ENCODE measurements around the gene PKP1.
"Not testable (repeated sequence)": the region's sequence is repeated elsewhere in the genome, so short reads cannot be mapped to it uniquely, and the experiment has no call there.

Gene PKP1

GRCh38 chr1:201255479-201256362, 27.6 kb upstream of the PKP1 start (continued):
- no peak for TF ChIP-seq ZSCAN23 (tag by site-specific recombination; IDR thresholded peaks at IDR 0.05)

DNA sequence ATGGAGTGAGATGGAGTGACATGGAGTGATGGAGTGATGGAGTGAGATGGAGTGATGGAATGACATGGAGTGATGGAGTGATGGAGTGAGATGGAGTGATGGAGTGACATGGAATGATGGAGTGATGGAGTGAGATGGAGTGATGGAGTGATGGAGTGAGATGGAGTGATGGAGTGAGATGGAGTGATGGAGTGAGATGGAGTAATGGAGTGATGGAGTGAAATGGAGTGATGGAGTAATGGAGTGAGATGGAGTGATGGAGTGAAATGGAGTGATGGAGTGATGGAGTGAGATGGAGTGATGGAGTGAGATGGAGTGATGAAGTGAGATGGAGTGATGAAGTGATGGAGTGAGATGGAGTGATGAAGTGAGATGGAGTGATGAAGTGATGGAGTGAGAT, 25.2 kb upstream of the PKP1 start:
- H3K4me1 ChIP-seq (ENCODE audit: control insufficient read depth, insufficient read depth, low read length); H3K36me3 ChIP-seq (ENCODE audit: control insufficient read depth in 2 of 2, insufficient read depth in 1 of 2, low read length in 2 of 2); H3K4me3 ChIP-seq (ENCODE audit: low read depth, low read length); H3K9me3 ChIP-seq (ENCODE audit: control insufficient read depth, insufficient read depth, low read depth, low read length); POLR2A ChIA-PET; H3K27ac ChIP-seq (ENCODE audit: extremely low read depth, low read depth, low read length): not testable (repeated sequence)
- CTCF ChIA-PET = interaction anchor here (0.6 to 2.1 kb wide), 2 partner anchors 104 to 1057 kb away, joined by 3 to 14 read pairs; no protein-coding TSS in a partner anchor
- TF ChIP-seq ZBTB6 (tag by site-specific recombination; IDR thresholded peaks at IDR 0.05) (peak; percentile 93; the same call in 1 of the 2 replicates), ZNF600 (tag by site-specific recombination; IDR thresholded peaks at IDR 0.05) (0 out of 2 replicates have a peak, but pooled peaks have one; percentile 35), ZNF366 (tag by site-specific recombination; conservative IDR thresholded peaks at IDR 0.05) (peak; percentile 81), ZNF169 (tag by site-specific recombination; IDR thresholded peaks at IDR 0.05) (peak; percentile 97)

- Histone ChIP-seq H3K4me1 (ENCODE audit: control insufficient read depth, insufficient read depth, low read length) (no peaks in the 10 kb centered on the region), H3K4me3 (ENCODE audit: low read depth, low read length) (no peak overlapping the region), H3K36me3 (ENCODE audit: control insufficient read depth in 2 of 2, insufficient read depth in 1 of 2, low read length in 2 of 2) (no peaks in the 10 kb centered on the region), H3K9me3 (ENCODE audit: control insufficient read depth, insufficient read depth, low read depth, low read length) (no peaks in the 10 kb centered on the region), H3K27ac (ENCODE audit: extremely low read depth, low read depth, low read length) (no peak overlapping the region)
- TF ChIP-seq ZNF830 (tag by site-specific recombination; IDR thresholded peaks at IDR 0.05; ENCODE audit: low read depth) (no peak), EGR2 (tag by site-specific recombination; IDR thresholded peaks at IDR 0.05; ENCODE audit: low read depth) (no peak), ZNF768 (tag by site-specific recombination; IDR thresholded peaks at IDR 0.05) (no peak), BCL11B (tag by site-specific recombination; IDR thresholded peaks at IDR 0.05; ENCODE audit: low read depth) (no peak), ZNF292 (tag by site-specific recombination; IDR thresholded peaks at IDR 0.05; ENCODE audit: borderline replicate concordance, low read depth) (no peak), SCRT2 (tag by site-specific recombination; IDR thresholded peaks at IDR 0.05) (no peak), PRDM6 (tag by site-specific recombination; IDR thresholded peaks at IDR 0.05) (no peak), ZBTB21 (tag by site-specific recombination; IDR thresholded peaks at IDR 0.05) (no peak), ZFP37 (tag by site-specific recombination; IDR thresholded peaks at IDR 0.05) (no peak), ZNF549 (tag by site-specific recombination; IDR thresholded peaks at IDR 0.05) (no peak), ZNF37A (tag by site-specific recombination; IDR thresholded peaks at IDR 0.05) (no peak), ZNF560 (tag by site-specific recombination; IDR thresholded peaks at IDR 0.05; ENCODE audit: borderline replicate concordance) (no peak), ZNF10 (tag by site-specific recombination; IDR thresholded peaks at IDR 0.05) (no peak), ZFP69B (tag by site-specific recombination; IDR thresholded peaks at IDR 0.05) (no peak), WT1 (tag by site-specific recombination; IDR thresholded peaks at IDR 0.05) (no peak), ZNF155 (tag by site-specific recombination; IDR thresholded peaks at IDR 0.05) (no peak), ZNF426 (tag by site-specific recombination; IDR thresholded peaks at IDR 0.05) (no peak), ZNF677 (tag by site-specific recombination; IDR thresholded peaks at IDR 0.05) (no peak)
- TF ChIP-seq, protein P1, sequence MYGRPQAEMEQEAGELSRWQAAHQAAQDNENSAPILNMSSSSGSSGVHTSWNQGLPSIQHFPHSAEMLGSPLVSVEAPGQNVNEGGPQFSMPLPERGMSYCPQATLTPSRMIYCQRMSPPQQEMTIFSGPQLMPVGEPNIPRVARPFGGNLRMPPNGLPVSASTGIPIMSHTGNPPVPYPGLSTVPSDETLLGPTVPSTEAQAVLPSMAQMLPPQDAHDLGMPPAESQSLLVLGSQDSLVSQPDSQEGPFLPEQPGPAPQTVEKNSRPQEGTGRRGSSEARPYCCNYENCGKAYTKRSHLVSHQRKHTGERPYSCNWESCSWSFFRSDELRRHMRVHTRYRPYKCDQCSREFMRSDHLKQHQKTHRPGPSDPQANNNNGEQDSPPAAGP (tag by site-specific recombination; IDR thresholded peaks at IDR 0.05) = no peak
- ChIA-PET CTCF (interaction anchor here (0.6 to 2.1 kb wide), 4 partner anchors 87 to 1057 kb away, joined by 3 to 14 read pairs (median 4); no protein-coding TSS in a partner anchor), POLR2A (no interaction called here)
Observed at GRCh38 chr1:201258763-201259230, 24.5 kb upstream of the PKP1 start.

Measured in HEK293 (cell line).